Hepatocyte (in vitro differentiated cells): Measurements from ENCODE around the gene WASF2. TPM values are rescaled to one million over a fixed set of nuclear protein-coding genes. Genes with fewer than 3 reads are reported as not detected.

Source experiments
- DNase-seq: peaks from one replicate; pipeline ENCODE4 v3.0.0-alpha.2; 2016; ENCODE audit warnings: low spot score
- H2AFZ ChIP-seq: fragments of 200-600 bp; sonication (generic); 2 replicates; pipeline ENCODE4 v1.6.0; 2016; ENCODE audit warnings: antibody characterized with exemption, mild to moderate bottlenecking
- H3K27ac ChIP-seq: fragments of 200-600 bp; sonication (generic); 2 replicates; pipeline ENCODE4 v1.5.1; 2016; ENCODE audit warnings: mild to moderate bottlenecking
- H3K27me3 ChIP-seq: fragments of 200-600 bp; sonication (generic); 2 replicates; pipeline ENCODE4 v1.6.1; 2016
- H3K36me3 ChIP-seq: fragments of 200-600 bp; sonication (generic); replicated peaks from 2 replicates; pipeline ENCODE4 v1.5.1; 2016; ENCODE audit warnings: low read depth; ENCODE audit not compliant: insufficient read depth
- H3K4me1 ChIP-seq: fragments of 200-600 bp; sonication (generic); 2 replicates; pipeline ENCODE4 v1.5.1; 2016; ENCODE audit warnings: mild to moderate bottlenecking, moderate library complexity; ENCODE audit not compliant: insufficient read depth
- H3K4me2 ChIP-seq: fragments of 200-600 bp; sonication (generic); 2 replicates; pipeline ENCODE4 v1.6.0; 2016
- H3K4me3 ChIP-seq: fragments of 200-600 bp; sonication (generic); 2 replicates; pipeline ENCODE4 v1.5.1; 2016; ENCODE audit warnings: mild to moderate bottlenecking
- H3K79me2 ChIP-seq: fragments of 200-600 bp; sonication (generic); 2 replicates; pipeline ENCODE4 v1.6.0; 2017; ENCODE audit warnings: mild to moderate bottlenecking
- H3K9me2 ChIP-seq: fragments of 200-600 bp; sonication (generic); replicated peaks from 2 replicates; pipeline ENCODE4 v1.6.0; 2017; ENCODE audit warnings: mild to moderate bottlenecking; ENCODE audit not compliant: insufficient read depth
- H3K9me3 ChIP-seq: fragments of 200-600 bp; sonication (generic); 2 replicates; pipeline ENCODE4 v1.5.1; 2016; ENCODE audit warnings: low read depth, mild to moderate bottlenecking
- H4K20me1 ChIP-seq: fragments of 200-600 bp; sonication (generic); 2 replicates; pipeline ENCODE4 v1.6.0; 2016; ENCODE audit warnings: mild to moderate bottlenecking; ENCODE audit not compliant: insufficient read depth, poor library complexity, severe bottlenecking
- CTCF ChIP-seq: fragments of 200-600 bp; sonication (generic); IDR thresholded peaks from 2 replicates; pipeline ENCODE4 v1.5.1; 2016; ENCODE audit warnings: antibody characterized with exemption, mild to moderate bottlenecking; ENCODE audit not compliant: poor library complexity
- EZH2 ChIP-seq: fragments of 200-600 bp; sonication (generic); IDR thresholded peaks from 2 replicates; pipeline ENCODE4 v1.6.1; 2016; ENCODE audit warnings: antibody characterized with exemption, mild to moderate bottlenecking, borderline replicate concordance
- EZH2phosphoT487 ChIP-seq: fragments of 200-600 bp; sonication (generic); IDR thresholded peaks from one replicate; pipeline ENCODE4 v1.6.1; 2018; ENCODE audit warnings: antibody characterized with exemption, mild to moderate bottlenecking, low read depth, moderate library complexity; ENCODE audit not compliant: unreplicated experiment, severe bottlenecking
- WGBS: methylation state at CpG from one replicate; pipeline ENCODE4 v1.1.6; 2016; ENCODE audit warnings: low lambda C conversion rate; ENCODE audit errors: missing lambda C conversion rate; 5-methylcytosine and 5-hydroxymethylcytosine counted together
- polyA plus RNA-seq: library from polyadenylated mRNA; unstranded; fragments of >200 nt; fragmentation: Nextera tagmentation; extraction: Ambion mirVana; gene quantifications from 2 replicates; pipeline ENCODE4 v1.2.1, GENCODE V29; 2016
- total RNA-seq: library from RNA; depleted of rRNA; stranded (reverse); fragments of >200 nt; gene quantifications from 2 replicates; pipeline ENCODE4 v1.2.3, GENCODE V29; 2014

WASF2 gene
- total and polyA plus RNA-seq, 2 experiments from 2014 or later, result 28.5 to 45.6 TPM

- H2AFZ ChIP-seq, result no peak overlapping the region
- no peaks in the 10 kb centered on the region for H3K9me2 ChIP-seq
- H3K4me2 ChIP-seq, result no peak overlapping the region
- DNase-seq, result no peak
- H3K9me3 ChIP-seq, result no peaks in the 10 kb centered on the region
- H3K36me3 ChIP-seq, result no peaks in the 10 kb centered on the region
- no peaks in the 10 kb centered on the region for H4K20me1 ChIP-seq
- H3K79me2 ChIP-seq, result no peaks in the 10 kb centered on the region
- no peaks in the 10 kb centered on the region for H3K27me3 ChIP-seq
- H3K4me3 ChIP-seq, result no peak overlapping the region
- WGBS, result 45% methylated on average over 5 of the region's 5 CpGs
- TF ChIP-seq EZH2 (no peak), EZH2phosphoT487 (no peak), CTCF (no peak)
- peak overlapping the region; percentile 98 for H3K27ac ChIP-seq
- peaks cover 31% of the 10 kb centered on the region for H3K4me1 ChIP-seq
Observed at GRCh38 chr1:27505420-27505680, 15.4 kb upstream of the WASF2 start.

- H3K36me3 ChIP-seq, result no peaks in the 10 kb centered on the region
- DNase-seq, result peak; percentile 78
- TF ChIP-seq EZH2 (no peak), CTCF (no peak), EZH2phosphoT487 (no peak)
- H3K4me1 ChIP-seq, result peaks cover 31% of the 10 kb centered on the region
- no peak overlapping the region for H3K4me3 ChIP-seq
- H3K27me3 ChIP-seq, result no peaks in the 10 kb centered on the region
- H3K79me2 ChIP-seq, result no peaks in the 10 kb centered on the region
- H3K9me2 ChIP-seq, result no peaks in the 10 kb centered on the region
- no peaks in the 10 kb centered on the region for H3K9me3 ChIP-seq
- peak overlapping the region; percentile 98 for H3K27ac ChIP-seq
- no peaks in the 10 kb centered on the region for H4K20me1 ChIP-seq
- peak overlapping the region; percentile 67 for H3K4me2 ChIP-seq
- 20% methylated on average over 11 of the region's 13 CpGs for WGBS
- peak overlapping the region; percentile 55 for H2AFZ ChIP-seq
Observed at GRCh38 chr1:27504588-27505419, 14.8 kb upstream of the WASF2 start.

- H3K27ac ChIP-seq, result peak overlapping the region; percentile 98
- WGBS, result 50% methylated on average over 12 of the region's 12 CpGs
- peaks cover 25% of the 10 kb centered on the region for H3K4me1 ChIP-seq
- no peaks in the 10 kb centered on the region for H3K9me3 ChIP-seq
- no peaks in the 10 kb centered on the region for H3K79me2 ChIP-seq
- no peak for TF ChIP-seq EZH2phosphoT487
- TF ChIP-seq EZH2, result no peak
- TF ChIP-seq CTCF, result no peak
- no peak overlapping the region for H3K4me3 ChIP-seq
- H4K20me1 ChIP-seq, result no peaks in the 10 kb centered on the region
- peak overlapping the region; percentile 55 for H2AFZ ChIP-seq
- H3K4me2 ChIP-seq, result peak overlapping the region; percentile 67
- no peaks in the 10 kb centered on the region for H3K9me2 ChIP-seq
- no peak for DNase-seq
- no peaks in the 10 kb centered on the region for H3K36me3 ChIP-seq
- no peaks in the 10 kb centered on the region for H3K27me3 ChIP-seq
Observed at GRCh38 chr1:27503844-27504587, 14.0 kb upstream of the WASF2 start.
